Femur (tissue), 1 donor: ENCODE data around the gene RCOR3.
A peak's percentile ranks its signal among the peaks of the same experiment; 100 is the strongest.
"Not testable (repeated sequence)": the region's sequence is repeated elsewhere in the genome, so short reads cannot be mapped to it uniquely, and the experiment has no call there.

ENCODE experiments used
- DNase-seq: peaks from one replicate; pipeline ENCODE4 v3.0.0-alpha.2; 2017

The RCOR3 gene

DNA sequence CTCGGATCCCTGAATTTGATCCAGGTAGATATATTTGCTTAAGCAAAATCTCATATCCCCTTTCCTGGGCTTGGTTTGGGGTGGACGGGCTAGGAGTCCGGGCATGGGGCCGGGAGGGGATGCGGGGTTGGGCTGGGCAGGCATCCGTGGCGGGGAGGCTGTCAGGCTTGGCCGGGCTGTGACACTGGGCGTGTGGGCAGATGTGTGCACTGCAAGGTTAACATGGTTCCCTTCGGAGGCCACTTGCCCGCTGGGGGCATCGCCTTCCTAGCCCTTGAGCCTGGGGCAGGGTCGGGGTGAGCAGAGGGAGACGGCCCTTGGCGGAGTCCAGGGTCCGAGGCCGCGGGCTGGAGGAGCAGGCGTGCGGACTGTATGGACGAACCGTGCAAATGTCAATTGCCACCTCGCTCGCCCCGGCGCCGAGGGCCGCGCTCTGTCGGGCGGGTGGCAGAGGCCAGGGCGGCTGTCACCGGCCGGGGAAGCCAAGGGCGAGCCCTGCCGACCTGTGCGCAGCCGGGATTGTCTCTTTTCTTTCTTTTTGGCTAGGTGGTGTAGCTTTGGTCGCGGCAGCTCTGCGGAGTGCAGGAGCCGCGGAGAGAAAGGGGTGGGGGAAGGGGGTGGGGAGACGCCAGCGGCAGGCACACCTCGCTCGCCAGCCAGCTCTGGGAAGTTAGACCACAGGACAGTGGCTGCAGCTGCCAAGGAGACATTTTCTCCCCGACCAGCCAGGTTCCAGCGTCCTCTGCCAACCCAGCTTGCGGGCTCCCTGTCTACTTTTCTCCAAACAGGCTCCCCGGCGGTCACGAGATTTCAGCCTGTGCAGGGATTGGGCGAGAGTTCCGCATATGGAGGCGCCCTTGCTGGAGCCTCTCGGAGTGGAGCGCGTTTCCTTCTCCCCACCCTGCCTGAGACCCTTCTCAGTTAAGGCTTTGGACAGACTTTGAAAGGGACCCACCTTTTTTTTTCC lies 1.3 kb downstream of the RCOR3 start:
- peak; percentile 92 for DNase-seq

GRCh38 chr1:211261229-211261628 lies 2.1 kb downstream of the RCOR3 start:
- DNase-seq = no peak

DNA sequence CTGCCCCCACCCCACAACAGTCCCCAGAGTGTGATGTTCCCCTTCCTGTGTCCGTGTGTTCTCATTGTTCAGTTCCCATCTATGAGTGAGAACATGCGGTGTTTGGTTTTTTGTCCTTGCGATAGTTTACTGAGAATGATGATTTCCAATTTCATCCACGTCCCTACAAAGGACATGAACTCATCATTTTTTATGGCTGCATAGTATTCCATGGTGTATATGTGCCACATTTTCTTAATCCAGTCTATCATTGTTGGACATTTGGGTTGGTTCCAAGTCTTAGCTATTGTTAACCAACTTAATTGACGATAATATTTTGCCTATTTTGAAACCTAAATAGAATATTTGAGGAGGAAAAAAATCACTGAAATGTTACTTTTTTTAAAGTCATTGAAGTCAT lies 3.9 kb downstream of the RCOR3 start:
- DNase-seq = not testable (repeated sequence)

- no peak for DNase-seq
Measured at GRCh38 chr1:211267204-211267857, 8.2 kb downstream of the RCOR3 start.

GRCh38 chr1:211279340-211279739 lies 20.2 kb downstream of the RCOR3 start:
- DNase-seq = no peak

DNA sequence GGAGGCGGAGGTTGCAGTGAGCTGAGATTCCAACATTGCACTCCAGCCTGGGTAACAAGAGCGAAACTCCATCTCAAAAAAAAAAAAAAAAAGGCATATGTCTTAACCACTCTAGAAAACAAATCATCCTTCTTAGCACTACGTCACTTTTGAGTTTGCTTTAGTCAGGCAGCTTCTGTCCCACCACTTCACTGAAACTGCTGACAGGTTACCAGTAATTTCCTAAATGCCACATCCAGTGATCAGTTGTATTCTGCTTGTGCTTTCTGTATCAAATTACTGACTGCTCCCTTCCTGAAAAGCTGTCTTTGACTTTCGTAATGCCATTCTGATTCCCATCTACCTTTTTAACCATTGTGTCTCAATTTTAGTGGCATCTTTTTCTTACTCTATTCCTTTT lies 21.7 kb downstream of the RCOR3 start:
- no peak for DNase-seq

- DNase-seq = no peak
Measured at GRCh38 chr1:211281320-211282022, 22.3 kb downstream of the RCOR3 start.

DNA sequence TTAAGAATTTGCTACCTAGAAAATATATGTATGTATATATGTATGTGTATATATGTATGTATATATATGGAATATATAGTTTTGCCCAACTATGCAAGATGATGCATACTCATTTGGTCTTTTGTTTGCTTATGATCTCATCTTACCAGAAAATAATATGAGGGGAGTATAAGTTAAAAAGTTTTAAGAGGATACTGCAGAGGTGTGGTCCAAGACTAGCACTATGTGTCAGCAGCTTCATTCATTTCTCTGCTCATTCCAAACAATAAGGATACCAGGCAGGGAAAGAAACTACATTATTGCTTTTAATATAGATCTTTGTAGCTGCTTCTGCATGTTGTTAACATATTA lies 22.8 kb downstream of the RCOR3 start:
- no peak for DNase-seq

DNA sequence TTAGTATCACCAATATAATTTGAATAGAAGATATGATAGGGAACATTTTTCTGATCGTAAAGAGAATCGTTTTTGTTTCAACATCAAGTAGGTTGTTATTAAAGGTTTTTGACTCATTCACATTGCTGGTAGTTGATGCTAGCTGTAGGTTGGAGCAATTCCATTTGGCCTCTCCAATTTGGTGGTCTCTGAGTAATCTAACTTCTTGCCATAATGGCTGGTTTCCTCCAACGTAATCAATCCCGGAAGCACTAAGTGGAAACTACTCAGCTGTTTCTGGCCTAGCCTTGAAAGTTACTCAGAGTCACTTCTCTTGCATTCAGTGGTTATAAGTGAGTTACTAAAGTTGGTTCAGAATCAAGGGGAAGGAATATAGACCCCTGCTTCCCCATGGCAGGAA lies 26.0 kb downstream of the RCOR3 start:
- DNase-seq = no peak

- DNase-seq = no peak
Measured at GRCh38 chr1:211287218-211287617, 28.1 kb downstream of the RCOR3 start.

- no peak for DNase-seq
Measured at GRCh38 chr1:211292411-211292810, 33.2 kb downstream of the RCOR3 start.

DNA sequence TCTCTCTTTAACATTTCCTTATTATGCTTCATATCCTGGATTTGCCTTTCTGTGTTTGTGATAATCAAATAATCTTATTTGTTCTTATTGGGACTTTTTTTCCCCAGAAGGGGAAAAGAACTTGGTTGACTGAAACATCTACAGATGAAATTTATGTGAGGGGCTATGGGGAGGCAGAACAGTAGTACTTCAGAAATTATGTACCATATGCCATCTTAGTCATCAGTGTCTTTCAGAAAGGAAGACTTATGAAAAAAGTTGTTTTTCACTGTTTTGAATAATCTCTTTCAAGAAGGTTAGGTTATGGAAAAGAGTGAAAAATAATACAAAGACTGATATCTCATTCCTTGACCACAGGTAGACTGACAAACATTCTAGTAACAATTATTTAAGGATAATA lies 37.2 kb downstream of the RCOR3 start:
- no peak for DNase-seq

DNA sequence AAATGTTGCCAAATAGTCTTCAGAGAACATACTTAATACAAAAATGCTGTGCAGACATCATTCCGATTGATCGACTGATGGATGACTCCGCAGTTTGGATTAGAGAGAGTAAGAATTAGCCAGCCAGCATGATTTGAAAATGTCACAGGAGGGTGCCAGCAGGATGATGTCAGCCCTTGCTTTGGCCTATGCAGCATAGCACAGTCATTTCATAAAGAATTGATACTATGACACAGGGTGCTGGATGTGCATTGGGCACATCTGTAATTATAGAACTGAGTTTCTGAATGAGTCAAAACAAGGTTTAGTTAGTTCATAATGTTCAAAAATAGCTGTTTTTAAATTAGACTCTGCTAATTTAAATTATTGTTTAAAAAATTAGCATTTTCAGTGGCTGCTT lies 45.9 kb downstream of the RCOR3 start:
- DNase-seq = no peak

DNA sequence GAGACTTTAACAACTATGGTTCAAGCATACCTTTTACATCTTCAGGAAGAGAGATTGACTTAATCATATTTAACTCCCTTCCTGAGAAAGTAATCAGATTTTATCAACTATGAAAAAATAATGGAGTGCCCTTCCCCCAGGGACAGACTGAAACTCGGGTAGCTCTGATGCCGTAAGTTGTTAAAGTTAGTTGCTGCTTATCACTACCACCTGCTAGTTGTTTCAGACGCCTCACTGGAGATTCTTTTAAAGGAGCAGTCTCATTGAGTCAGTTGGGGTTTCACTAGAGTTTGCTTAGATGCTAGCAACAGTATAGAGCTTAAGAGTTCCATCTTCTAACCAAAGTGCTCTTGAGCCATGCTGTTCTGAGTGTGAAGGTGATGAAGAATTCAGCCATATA lies 50.5 kb downstream of the RCOR3 start:
- DNase-seq = no peak

DNA sequence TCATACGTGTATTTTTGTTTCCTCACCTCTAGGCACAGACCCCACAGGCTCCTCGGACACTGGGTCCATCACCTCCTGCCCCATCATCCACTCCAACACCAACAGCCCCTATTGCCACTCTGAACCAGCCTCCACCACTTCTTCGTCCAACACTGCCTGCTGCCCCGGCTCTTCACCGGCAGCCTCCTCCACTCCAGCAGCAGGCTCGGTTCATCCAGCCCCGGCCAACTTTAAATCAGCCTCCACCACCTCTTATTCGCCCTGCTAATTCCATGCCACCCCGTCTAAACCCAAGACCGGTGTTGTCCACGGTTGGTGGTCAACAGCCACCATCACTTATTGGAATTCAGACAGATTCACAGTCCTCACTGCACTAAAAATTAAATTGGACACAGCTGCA lies 54.2 kb downstream of the RCOR3 start:
- DNase-seq = no peak

GRCh38 chr1:211318576-211319280 lies 59.6 kb downstream of the RCOR3 start:
- DNase-seq = no peak

DNA sequence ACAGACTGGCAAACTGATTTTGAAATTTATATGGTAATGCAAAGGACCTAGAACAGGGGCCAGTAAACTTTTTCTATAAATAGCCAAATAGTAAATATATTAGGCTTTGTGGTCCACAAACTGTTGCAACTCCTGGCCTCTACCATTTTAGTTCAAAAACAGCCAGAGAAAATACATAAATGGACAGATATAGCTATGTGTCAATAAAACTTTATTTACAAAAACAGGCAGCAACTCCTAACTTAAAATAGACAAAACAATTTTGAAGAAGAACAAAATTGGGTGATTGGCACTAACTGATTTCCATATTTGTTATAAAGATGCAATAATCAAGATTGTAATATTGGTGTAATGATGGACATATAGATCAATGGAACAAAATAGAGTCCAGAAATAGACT lies 60.7 kb downstream of the RCOR3 start:
- DNase-seq = no peak

DNA sequence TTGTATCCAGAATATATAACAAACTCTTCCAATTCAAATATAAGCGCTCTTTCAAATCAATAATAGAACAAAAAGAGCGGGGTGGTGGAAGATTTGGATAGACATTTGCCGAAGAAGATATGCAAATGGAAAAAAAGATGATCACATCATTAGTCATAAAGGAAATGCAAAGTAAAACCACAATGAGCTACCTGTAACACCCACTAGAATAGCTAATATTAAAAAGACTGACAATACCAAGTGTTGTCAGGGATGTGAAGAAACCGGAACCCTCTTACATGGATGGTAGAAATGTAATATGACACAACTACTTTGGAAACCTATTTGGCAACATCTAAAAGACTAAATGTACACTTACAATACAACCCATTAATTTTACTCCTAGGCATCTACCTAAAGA lies 61.8 kb downstream of the RCOR3 start:
- no peak for DNase-seq

DNA sequence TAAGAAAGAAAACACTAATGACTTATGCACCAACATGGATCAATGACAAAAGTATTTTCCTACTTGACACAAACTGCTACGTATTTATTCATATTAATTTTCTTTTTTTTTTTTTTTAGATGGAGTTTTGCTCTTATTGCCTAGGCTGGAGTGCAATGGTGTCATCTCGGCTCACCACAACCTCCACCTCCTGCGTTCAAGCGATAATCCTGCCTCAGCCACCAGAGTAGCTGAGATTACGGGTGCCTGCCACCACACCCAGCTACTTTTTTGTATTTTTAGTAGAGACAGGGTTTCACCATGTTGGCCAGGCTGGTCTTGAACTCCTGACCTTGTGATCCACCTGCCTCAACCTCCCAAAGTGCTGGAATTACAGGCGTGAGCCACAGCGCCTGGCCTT lies 62.5 kb downstream of the RCOR3 start:
- DNase-seq = not testable (repeated sequence)

DNA sequence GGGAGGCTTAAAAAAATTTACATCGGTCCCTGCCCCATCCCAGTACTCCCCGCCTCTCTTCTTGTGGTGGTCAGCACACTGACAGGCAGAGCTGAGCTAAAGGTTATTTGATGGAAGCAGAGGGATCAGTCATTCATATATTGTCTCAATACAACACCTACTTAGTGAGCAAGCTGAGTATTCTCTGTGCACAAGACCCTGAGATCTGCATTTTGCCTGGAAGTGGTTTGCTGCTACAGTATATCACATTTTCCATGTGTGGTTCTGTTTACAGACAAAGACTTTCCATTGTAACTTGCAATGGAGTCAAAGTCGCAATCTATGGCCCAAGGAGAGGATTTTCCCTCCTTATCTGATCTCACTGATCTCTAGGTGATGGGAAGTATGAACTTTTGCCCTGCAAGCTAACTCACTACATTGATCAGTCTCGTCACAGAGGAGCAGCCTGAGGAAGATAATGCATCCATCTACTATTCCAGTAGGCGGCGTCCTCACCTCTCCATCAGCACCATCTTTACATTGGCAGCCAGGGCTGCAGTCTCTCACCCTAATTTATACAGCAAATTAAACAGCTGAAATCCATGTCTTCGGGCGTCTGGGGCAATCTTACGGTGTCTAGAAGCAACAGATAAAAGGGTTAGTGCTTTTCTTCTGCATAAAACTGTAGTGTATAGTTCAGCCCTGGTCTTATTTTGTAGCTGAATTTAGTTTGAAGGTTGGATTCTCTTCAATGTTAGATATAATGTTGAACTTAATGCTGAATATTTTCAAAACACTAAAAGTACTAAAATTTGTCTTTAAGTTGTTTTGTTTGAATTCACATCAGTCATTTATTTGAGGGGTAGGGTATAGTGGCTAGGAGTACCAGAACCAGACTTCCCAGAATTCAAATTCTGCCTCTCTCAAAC lies 64.2 kb downstream of the RCOR3 start:
- peak; percentile 67 for DNase-seq

- DNase-seq = no peak
Measured at GRCh38 chr1:211324992-211325775, 66.0 kb downstream of the RCOR3 start.
